ENCODE results near the gene RNGTT.

GRCh38 chr6:88633782-88634181, 329.6 kb downstream of the RNGTT start:
- TF ChIP-seq CTCF (conservative IDR thresholded peaks at IDR 0.05), result no peak
- no peak for TF ChIP-seq EZH2 (IDR thresholded peaks at IDR 0.05; ENCODE audit: low read depth)
